Hematopoietic multipotent progenitor cell (in vitro differentiated cells): ENCODE results near the gene TSPAN1. TPM values are rescaled to one million over a fixed set of nuclear protein-coding genes. Genes with fewer than 3 reads are reported as not detected.

Experiments
- DNase-seq, 3 donors: peaks; one replicate each; pipeline ENCODE4 v3.0.0-alpha.2; 2011 to 2015; ENCODE audit warnings: low read depth in 2 of 3, low spot score in 2 of 3
- total RNA-seq: library from RNA; depleted of rRNA; stranded (reverse); fragments of >200 nt; gene quantifications from one replicate; pipeline ENCODE4 v1.2.3, GENCODE V29; 2012

The TSPAN1 gene
- total RNA-seq, 1 donor: not detected

DNA sequence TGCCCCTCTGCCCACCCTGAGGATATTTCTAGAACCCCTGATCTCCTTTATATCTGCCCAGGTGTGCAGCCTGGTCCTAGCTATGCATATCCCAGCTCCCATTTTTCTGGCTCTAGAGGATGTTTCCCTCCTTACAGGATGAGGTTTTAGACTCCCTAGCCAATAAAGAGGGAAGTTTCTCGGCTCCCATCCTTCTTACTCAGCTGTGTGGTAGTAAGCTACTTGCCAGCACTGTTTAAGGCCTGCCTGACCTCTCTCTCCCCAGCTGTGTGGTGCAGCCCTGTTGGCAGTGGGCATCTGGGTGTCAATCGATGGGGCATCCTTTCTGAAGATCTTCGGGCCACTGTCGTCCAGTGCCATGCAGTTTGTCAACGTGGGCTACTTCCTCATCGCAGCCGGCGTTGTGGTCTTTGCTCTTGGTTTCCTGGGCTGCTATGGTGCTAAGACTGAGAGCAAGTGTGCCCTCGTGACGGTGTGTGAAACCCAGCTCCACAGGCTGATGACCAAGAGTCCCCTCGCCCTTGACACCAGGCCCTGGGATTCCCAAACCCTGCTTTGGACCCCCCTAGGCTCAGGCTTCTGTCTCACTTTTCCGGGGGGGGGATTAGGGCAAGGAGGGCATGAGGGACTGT lies 9.2 kb downstream of the TSPAN1 start:
- DNase-seq: peak in 1 of 3 donors; percentile 65

DNA sequence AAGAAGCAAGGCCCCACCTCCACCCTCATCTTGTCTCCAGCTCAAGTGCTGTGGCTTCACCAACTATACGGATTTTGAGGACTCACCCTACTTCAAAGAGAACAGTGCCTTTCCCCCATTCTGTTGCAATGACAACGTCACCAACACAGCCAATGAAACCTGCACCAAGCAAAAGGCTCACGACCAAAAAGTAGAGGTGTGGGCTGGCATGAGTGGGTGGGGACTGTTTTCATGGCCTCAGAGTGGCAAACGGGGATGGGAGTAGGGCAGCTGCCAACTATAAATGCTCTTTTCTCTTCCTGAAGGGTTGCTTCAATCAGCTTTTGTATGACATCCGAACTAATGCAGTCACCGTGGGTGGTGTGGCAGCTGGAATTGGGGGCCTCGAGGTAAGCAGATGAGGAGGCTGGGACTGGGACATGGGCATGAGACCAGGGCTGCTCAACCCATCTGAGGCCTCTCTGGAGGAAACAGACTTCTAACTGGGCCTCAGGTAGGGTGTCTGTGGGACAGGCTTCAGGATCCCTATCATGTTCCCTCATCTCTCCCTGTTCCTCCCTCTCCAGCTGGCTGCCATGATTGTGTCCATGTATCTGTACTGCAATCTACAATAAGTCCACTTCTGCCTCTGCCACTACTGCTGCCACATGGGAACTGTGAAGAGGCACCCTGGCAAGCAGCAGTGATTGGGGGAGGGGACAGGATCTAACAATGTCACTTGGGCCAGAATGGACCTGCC lies 10.2 kb downstream of the TSPAN1 start:
- no peak for DNase-seq

DNA sequence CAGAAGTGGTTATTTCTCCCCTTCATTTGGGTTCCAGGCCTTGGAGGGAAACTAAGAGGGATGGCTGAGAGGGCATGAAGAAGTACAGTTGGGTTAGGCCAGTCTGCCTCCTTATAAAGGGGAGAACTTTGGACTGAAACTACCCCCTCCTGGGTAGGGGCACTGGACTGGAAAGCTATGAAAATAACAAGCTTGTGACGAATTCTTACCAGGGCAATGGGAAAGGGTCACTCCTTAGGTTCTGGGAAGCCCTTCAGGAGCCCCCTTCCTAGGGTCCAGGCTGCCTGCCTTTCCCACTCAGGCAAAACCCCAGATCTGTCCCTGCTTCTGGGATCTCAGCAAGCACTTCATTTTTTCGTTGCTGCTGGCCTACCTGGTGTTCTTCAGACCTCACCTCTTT lies 11.2 kb downstream of the TSPAN1 start:
- DNase-seq: no peak

DNA sequence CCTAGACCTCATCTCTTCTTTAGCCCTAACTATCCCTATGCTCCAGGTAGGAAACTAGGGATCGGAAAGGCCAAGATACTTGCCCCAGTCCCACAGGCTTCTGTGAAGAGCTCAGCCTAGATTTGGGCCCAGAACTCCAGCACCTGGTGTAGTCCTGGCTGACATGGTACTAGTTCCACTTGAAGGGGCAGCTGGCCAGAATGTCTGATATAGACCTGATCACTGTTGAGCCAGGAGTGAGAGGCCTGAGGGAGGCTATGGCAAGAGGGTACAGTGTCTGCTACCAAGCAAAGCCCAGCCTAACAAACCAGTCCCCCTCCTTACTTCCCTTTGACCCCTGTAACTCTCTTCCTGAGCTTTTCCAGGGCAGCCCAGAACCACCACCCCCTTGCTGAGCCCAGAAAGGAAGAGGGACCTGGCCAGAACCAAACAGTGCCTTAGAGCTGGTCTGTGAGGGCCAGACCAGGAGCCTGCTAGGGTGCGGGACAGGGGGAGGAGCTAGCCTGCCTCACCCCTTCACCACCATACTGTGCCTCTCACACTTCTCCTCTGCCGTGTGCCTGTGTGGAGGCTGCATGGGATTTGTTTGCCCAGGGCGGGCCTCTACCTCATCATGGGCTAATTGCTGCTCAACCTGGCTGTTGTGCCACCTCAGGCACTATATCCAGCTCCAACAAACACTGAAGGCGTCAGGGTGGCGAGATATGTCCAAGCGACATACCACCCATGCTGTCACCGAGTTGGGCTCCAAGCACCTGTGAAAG lies 12.4 kb downstream of the TSPAN1 start:
- no peak for DNase-seq

DNA sequence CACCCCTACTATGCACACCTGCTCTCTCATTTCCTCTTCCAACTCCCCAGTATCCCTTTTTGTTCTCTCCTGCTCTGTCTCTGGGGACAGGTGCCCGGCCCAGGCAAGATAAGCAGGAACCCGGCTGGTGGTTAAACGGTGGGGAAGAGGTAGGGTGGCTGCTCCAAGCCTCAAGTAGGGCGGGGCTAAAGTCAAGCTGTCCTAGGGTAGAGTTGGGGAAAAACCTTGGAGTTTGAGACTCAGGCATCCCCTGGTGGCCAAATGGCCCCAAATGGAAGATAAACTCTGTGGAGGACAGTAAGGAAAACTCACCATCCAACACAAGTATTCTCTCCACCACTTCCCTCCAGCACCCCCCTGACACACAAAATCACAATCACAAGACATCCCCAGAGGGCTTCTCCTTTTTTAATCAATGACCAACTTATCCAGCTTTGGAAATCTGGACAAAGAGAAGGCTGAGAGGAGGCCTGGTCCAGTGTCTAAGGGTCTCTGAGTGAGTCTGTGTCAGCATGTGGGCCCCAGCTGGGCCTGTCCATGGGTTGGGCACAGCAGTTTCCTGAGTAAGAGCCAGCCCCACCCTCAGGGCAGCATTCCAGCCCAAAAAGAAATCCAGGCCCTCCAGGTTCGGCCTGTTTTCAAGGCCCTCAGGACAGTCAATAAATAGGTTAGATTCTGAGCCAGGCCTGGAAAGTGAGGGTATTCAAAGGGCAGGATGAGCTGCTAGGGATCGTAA lies 13.6 kb downstream of the TSPAN1 start:
- DNase-seq: no peak

DNA sequence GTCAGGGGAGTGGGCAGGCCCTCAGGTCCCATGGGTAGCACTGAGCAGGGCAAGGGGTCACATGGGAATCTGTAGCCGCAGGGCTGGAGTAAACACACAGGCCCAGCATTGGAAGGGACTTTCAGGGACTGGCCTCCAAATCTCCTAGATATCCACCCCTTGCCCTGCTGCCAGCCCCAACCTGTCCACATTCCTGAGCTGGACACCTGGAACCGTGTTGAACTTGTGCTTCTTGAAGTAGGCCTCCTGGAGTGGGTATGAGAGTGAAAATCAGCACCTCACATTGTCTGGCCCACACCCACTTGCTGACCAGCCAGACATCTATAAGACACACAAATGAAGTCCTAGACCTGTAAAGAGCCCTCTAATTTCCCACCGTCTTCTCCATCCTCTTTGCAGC lies 15.7 kb downstream of the TSPAN1 start:
- DNase-seq: no peak

DNA sequence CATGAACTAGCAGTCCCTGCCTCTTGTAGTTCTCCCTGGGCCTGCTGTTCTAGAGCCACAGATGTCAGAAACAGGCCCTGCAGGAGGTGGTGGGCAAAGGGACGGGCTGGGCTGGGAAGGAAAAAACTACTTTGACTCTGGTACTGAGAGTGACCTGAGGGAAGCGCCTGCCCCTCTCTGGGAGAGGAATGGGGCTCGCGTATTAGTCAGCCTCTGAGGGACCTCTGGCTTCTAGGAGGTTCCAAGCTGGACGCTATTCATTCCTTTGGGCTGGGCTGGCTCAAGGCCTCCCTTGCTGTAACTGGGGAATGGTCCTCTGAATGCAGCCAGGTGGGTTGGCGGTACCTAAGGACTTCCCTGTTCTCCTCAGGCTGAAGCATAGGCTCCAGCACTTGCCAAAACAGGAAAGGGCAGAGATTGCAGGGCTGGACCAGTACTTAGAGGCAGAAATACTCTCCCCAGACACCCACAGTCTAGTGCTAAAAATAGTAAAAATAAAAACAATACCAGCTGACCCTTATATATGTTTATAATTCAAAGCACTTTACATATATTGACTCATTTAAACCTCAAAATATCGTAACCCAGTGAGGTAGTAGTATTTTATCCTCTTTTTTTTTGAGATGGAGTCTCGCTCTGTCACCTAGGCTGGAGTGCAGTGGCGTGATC lies 16.3 kb downstream of the TSPAN1 start:
- DNase-seq: no peak

DNA sequence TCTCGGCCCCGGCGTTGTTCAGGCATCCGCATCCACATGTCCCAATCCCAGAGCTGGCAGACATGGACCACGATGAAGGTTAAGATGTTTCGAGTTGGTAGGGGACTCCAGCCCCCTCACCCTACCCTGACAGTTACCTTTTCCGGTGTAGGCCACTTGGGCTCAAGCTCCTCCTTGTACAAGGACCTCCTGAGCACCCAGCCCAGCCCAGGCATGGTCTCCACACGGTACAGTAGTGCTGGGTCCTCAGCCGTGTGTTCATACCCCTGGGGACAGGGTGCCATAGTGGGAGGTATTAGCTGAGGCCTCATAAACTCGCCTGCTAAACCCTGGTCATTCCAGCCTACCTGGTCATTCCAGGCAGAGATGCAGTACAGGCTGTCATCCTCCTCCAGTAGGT lies 17.3 kb downstream of the TSPAN1 start:
- no peak for DNase-seq

DNA sequence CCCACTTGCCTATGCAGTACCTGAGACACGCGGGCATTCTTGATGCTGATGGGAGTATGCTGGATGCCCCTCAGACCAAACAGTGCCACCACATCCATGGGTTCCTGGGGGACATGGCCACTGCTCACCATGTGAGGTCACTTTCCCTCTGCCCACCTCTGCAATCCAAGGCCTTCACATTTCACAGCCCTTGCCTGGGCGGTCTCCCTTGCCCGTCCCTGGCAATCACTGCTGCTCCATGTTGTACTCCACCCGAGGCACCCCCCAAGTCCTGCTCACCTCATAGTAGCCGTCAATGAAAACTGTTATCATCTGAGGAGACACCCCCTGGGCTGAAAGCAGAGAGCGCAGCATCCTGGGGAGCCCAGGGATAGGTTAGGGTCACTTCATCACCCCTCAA lies 18.4 kb downstream of the TSPAN1 start:
- DNase-seq: no peak

DNA sequence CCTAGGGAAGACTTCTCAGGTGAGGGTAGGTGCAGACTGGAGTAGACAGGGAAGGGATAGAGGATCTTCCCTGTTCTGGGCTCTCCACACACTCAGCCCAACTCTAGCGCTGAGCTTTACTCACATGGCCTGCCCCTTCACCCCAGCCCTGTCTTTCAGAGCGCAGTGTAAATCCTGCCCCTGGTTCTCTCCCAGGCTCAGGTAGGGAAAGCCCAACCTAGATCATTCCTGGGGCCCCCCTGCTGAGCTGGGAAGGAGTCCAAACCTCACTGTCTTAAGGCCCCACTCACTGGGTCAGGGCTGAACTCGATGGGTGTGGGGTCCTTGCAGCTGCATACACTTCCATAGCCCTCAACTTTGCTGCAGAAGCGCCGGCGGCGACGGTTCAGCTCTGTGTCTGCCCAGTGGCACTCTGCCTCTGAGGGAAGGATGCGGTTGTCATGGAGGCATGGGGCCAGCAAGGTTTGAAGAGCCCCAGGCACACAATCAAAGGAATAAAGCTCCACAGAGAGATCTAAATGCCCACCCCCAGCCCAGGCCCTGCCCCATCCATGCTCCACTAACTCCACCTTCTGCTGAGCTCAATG lies 19.2 kb downstream of the TSPAN1 start:
- DNase-seq: no peak

DNA sequence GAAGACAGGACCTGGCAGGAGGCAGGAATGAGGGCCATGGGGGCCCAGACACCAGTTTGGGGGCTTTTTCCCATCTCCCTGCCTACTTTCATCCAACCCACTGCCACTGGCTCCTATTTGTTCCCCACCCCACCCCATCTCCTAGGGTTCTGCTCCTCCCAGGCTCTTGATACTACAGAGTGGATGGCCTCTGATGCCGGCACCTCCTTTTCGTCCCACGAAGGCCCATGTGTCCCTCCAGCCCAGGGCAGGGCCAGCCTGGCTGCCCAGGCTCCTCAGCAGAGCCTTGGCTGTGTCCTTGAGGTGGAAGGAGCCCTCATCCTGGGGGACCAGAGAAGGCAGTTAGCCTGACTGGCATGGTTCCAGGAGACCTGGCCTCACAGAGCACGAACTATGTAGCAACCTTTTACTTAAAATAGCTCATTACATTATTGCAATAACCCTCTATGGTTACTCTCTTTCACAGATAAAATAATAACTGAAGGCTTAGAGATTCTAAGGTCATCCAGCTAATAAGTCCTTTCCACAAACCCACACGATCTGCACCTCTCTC lies 19.8 kb downstream of the TSPAN1 start:
- DNase-seq: no peak

DNA sequence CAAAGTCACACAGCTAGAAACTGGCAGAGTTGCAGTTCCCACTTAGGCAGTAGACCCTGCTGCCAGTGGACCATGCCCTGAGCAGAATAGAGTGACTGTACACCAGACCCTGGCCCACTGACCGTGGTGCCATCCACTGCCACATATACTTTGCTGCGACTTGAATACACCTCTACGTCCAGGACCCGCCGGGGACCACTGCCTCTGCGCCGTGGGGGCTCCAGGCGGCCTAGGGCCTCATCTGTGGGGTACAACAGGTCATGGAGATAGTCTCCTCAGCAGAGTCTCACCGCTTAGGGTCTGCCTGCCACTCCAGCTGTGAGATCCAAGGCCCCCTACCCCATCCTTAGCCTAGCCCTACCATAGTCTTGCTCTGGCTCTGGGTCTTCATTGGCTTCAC lies 21.7 kb downstream of the TSPAN1 start:
- DNase-seq: no peak

DNA sequence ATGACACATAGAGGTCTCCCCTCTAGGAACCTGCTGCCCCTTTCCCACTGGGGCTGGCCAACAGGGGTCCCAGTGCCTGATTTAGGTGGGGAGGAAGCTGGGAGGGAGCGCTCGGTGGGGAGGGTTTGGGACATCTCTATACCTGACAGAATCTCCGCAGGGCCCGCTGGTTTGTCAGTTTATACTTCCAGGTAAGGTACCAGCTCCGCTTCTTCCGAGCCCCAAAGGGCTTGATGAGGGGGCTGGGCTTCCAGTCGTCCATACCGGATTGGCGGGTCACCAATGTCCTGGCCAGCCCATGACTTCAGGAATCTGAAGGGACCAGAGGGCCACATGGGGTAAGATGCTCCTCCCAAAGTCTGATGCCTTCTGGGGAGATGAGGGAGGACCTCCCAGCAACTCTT lies 22.7 kb downstream of the TSPAN1 start:
- DNase-seq: no peak

DNA sequence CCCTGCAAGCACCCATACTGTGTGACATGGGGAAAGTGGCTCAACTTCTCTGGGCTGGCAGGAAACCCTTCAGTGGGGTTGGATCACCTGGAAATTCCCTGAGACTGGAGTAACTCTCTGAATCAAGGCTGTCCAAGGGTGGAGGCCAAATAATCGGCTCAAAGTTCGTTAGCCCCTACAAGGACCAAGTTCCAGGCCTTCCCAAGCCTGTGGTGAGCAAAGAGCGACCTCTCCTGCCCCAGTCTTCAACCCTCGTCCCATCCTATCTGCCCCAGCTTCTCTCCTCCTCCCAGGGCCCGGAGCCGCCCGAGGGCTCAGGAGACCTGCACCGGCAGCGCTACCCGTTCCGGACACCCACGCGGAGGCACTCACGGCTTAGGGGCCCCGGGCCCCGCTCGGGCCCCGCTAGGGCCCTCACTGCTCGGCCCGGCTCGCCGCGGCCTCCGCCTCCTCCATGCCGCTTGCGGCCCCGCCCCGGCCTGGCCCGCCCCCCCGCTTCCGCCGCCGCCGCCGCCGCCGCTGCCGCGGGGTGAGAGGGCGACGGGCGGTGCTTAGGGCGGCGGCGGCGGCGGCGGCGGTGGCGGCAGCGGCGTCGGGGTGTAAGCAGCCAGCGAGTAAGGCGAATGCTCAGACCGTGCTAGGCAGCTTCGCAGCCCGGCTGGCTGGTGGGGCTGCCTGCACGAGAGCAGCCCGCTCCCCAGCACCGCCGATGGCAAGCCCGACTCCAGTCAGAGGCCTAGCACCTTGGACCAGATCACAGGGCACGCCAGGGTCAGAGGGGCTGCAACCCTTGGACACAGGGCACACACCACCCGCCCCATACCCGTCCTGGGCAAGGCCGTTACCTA lies 23.3 kb downstream of the TSPAN1 start, which contains the start of gene POMGNT1:
POMGNT1 (minus strand) TSS at position 471 of the 848 bp plus-strand sequence. CDS start 613 bp downstream, outside the sequence.
- peak; percentile 30 to 75 (median 45) for DNase-seq

DNA sequence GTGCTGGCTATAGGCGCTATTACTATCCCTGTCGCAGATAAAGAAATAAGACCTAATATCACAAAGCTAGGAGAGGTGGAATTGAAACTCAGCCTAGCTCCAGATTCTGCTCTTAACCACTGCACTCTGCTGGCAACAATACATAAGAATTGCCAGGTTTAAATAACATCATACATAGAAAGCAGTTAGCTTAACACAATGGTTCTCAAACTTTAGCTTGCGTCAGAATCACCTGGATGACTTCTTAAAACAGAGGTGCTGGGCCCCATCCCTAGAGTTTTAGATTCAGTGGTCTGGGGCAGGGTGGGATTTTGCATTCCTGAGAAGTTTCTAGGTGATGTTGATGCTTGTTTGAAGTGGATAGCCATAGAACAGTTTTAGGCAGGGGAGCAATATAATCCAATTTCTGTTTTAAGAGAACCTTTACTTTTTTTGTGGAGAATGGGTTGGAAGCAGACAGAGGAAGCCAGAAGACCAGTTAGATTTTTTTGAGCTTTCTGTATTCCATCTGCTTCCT lies 24.4 kb downstream of the TSPAN1 start:
- no peak for DNase-seq

DNA sequence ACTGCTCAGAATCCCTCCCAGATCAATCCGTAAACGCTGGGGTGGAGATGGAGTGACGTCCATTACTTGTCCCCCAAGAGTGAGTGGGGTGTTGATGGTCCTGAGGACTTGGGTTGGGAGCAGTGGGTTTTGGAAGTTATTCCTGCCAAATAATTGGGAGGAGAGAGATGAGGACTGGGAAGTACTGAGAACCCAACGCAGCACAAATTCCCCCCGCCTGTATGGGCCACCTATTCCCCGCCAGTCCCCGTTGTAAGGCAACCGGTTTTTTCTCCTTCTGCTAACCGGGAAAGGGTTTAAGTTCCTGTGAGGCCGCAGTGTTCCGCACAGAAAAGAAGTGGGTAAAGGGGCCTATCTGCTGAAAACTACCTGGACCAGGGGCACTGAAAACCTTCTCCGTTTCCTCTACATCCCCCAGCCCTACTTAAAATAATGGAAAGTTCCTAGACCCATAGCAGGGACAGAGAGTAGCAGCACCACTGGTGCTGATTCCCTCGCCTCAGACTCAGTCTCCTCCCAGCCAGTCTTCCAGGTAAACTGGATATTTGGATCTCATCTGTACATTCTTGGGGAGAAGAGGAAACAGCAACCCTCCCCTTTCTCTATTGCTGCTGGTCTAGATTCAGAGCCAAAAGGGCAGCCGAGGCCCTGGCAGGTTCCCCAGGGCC lies 29.0 kb downstream of the TSPAN1 start:
- DNase-seq: no peak

DNA sequence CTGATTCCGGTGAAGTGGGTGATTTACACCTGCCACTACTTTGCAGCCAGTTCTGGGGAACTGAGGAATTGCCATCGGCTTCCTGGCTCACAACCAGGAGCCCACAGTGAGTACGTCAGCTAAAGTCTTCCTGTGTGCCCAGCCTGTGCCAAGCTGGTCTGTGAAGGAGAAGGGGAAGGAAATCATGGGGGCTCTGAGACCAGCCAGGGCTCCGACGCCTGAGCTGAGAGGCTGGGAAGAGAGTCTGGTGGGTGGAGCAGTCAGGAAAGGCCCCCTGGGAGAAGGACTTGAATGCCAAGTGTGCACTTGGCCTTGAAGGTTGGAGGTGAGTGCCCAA lies 29.5 kb downstream of the TSPAN1 start:
- DNase-seq: no peak

DNA sequence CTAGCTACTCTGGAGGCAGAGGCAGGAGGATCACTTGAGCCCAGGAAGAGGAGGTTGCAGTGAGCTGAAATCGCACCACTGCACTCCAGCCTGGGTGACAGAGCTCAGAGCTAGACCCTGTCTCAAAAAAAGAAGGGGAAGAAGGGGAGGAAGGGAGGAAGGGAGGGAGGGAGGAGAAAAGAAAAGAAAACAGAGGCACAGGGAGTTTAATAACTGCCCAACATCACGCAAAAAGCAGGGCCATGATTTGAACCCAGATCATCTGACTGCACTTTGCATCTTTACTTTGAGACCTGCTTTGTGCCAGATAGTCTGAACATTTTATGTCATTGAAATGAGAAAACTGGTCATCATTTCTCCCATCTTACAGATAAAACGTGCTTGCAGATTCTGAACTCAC lies 30.3 kb downstream of the TSPAN1 start:
- DNase-seq: no peak
